ENCODE measurements around the gene FYB2.

DNA sequence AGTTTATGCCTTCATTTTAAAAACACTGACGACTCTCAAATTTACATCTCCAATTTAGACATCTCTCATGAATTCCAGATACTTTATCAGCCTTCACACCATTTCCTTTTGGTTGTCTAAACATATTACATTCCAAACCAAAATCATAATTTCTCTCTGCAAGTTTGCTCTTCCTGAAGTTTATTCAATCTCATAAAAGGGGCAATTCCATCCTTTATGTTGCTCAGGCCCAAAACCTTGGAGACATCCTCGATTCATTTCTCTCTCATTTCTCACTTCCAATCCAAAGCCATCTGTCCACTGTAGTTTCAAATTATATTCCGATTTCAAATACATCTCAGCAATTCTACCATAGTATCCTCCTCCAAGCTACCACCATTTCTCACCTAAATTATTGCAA, 74.0 kb downstream of the FYB2 start:
- TF ChIP-seq, protein P1, sequence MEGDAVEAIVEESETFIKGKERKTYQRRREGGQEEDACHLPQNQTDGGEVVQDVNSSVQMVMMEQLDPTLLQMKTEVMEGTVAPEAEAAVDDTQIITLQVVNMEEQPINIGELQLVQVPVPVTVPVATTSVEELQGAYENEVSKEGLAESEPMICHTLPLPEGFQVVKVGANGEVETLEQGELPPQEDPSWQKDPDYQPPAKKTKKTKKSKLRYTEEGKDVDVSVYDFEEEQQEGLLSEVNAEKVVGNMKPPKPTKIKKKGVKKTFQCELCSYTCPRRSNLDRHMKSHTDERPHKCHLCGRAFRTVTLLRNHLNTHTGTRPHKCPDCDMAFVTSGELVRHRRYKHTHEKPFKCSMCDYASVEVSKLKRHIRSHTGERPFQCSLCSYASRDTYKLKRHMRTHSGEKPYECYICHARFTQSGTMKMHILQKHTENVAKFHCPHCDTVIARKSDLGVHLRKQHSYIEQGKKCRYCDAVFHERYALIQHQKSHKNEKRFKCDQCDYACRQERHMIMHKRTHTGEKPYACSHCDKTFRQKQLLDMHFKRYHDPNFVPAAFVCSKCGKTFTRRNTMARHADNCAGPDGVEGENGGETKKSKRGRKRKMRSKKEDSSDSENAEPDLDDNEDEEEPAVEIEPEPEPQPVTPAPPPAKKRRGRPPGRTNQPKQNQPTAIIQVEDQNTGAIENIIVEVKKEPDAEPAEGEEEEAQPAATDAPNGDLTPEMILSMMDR (IDR thresholded peaks at IDR 0.05), result no peak
- no peak for TF ChIP-seq POLR2A (IDR thresholded peaks at IDR 0.05)

All from esophagus squamous epithelium (tissue), 4 donors.